Measurements from ENCODE around the gene ENOX1.

ENOX1 gene

GRCh38 chr13:43315522-43315921 lies 471.2 kb downstream of the ENOX1 start:
- DNase-seq (ENCODE audit: low read depth in 3 of 3) = no peak

DNA sequence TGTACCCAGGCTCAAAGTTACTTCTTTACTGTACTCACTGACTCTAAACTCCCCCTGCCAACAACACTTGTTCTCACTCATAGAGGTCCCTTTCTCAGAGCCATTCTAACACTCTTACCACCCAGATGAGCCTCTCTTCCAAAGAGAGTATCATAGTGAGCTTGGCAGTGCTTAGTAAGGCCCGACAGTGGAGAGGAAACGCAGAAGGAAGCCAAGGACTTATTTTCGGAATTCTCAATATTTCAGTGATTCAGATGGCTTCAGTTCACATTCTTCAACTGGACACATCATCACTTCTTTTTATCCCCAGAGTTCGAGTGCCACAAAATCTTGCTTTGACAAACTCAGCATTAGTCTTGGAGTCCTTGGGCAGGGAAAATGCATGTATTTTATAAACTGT lies 477.5 kb downstream of the ENOX1 start:
- no peak for DNase-seq (ENCODE audit: low read depth in 3 of 3)

DNA sequence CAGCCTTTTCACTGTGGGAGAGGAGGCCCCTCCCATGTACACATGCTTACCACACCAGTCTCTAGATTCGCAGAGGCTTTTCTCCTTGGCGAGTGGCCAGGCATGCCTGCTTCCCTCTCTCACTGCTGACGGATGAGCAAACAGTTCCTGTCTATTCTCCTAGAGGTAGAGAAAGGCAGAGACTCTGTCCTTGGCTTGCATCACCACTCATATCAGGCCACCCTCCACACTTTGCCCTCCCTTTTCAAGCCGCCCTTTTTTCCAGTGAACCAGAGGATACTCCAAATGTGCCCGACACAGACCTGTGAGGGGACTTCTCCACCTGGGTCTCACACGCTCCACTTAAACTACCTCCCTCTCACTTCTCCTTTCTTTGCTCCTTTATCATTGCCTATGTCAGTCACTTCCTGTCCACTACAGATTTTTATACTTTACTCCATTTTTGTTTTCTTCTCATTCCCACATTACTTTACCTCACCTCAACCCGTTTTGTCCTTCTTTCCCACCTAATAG lies 478.8 kb downstream of the ENOX1 start:
- DNase-seq (ENCODE audit: low read depth in 3 of 3) = no peak

- no peak for DNase-seq (ENCODE audit: low read depth in 3 of 3)
Measured at GRCh38 chr13:43307221-43307920, 479.4 kb downstream of the ENOX1 start.

- no peak for DNase-seq (ENCODE audit: low read depth in 3 of 3)
Measured at GRCh38 chr13:43306372-43306771, 480.4 kb downstream of the ENOX1 start.

- no peak for DNase-seq (ENCODE audit: low read depth in 3 of 3)
Measured at GRCh38 chr13:43305416-43305815, 481.4 kb downstream of the ENOX1 start.

GRCh38 chr13:43304945-43305344 lies 481.8 kb downstream of the ENOX1 start:
- DNase-seq (ENCODE audit: low read depth in 3 of 3) = no peak

DNA sequence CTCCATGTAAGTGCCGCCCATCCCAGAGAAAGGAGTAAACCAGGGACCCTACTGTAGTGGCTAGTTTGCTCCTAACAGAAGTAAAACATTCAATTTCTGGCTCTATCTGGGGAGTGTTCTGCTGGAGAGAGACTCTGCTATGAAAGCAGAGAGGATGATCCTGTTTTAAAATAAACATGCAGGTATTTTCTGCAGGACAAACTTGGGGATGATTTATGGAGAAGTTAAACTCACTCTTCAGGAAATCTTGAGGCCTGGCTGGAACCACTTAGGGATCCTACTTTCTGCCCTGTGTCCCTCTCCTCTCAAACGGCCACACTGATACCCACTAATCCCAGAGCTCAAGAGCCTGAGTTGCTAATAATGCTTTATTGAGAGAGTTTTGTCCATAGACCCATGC lies 482.3 kb downstream of the ENOX1 start:
- DNase-seq (ENCODE audit: low read depth in 3 of 3) = no peak

GRCh38 chr13:43303033-43303729 lies 483.6 kb downstream of the ENOX1 start:
- DNase-seq (ENCODE audit: low read depth in 3 of 3) = no peak

DNA sequence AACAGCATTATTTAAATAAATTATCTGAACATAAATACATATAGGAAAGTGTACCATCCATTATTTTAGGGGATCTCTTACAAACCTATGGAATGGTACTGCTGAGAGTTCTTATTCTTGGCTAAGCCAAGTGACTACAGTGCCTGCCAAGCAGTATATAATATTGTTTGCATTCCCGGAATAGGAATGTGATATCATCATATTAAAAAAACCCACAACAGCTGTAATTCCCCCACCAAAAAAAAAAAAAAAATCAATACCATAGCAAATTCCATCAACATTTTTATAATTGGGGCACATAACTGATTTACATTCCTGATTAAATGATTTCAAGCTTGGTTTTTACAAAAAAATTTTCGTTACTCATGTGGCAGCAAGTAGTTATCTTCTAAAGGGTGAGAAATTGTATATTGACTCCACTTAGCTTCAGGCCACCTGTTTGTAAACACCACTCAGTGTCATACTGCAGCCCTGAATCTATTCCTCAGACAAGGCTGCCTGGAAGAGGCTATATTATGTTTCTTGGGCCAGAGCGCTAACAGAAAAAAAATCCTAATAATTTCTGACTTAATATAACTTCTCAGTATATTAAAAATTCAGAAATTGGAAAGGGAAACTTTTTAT lies 485.3 kb downstream of the ENOX1 start:
- no peak for DNase-seq (ENCODE audit: low read depth in 3 of 3)

DNA sequence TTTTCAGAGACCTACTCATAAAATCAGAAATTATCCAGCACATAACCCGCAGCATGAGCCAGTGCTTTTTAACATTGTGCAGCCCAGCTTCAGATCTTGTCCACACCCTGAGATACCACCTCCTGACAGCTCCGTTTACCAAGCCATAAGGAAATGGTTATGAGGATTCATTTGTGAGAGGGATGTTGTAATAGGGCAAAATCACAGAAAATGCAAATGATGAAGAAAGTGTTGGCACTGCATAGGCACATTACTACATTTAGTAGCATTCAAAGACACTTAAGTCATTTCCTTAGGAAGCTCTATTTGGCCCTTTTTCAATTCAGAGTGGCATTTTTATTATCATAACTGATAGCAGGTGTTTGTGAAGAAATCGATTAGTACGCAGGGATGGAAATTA lies 485.9 kb downstream of the ENOX1 start:
- DNase-seq (ENCODE audit: low read depth in 3 of 3) = no peak

GRCh38 chr13:43299374-43299773 lies 487.4 kb downstream of the ENOX1 start:
- no peak for DNase-seq (ENCODE audit: low read depth in 3 of 3)

GRCh38 chr13:43298816-43299215 lies 488.0 kb downstream of the ENOX1 start:
- DNase-seq (ENCODE audit: low read depth in 3 of 3) = no peak

GRCh38 chr13:43297967-43298678 lies 488.6 kb downstream of the ENOX1 start:
- DNase-seq (ENCODE audit: low read depth in 3 of 3) = no peak

GRCh38 chr13:43295825-43296564 lies 490.8 kb downstream of the ENOX1 start:
- DNase-seq (ENCODE audit: low read depth in 3 of 3) = no peak

- DNase-seq (ENCODE audit: low read depth in 3 of 3) = no peak
Measured at GRCh38 chr13:43295321-43295720, 491.5 kb downstream of the ENOX1 start.

- no peak for DNase-seq (ENCODE audit: low read depth in 3 of 3)
Measured at GRCh38 chr13:43294412-43294811, 492.4 kb downstream of the ENOX1 start.

- no peak for DNase-seq (ENCODE audit: low read depth in 3 of 3)
Measured at GRCh38 chr13:43293986-43294385, 492.8 kb downstream of the ENOX1 start.

- DNase-seq (ENCODE audit: low read depth in 3 of 3) = no peak
Measured at GRCh38 chr13:43293561-43293960, 493.2 kb downstream of the ENOX1 start.

GRCh38 chr13:43293008-43293407 lies 493.8 kb downstream of the ENOX1 start:
- no peak for DNase-seq (ENCODE audit: low read depth in 3 of 3)

- no peak for DNase-seq (ENCODE audit: low read depth in 3 of 3)
Measured at GRCh38 chr13:43291287-43292060, 495.3 kb downstream of the ENOX1 start.
